Measurements from ENCODE around the gene TSC22D3. TPM values are rescaled to one million over a fixed set of nuclear protein-coding genes. Genes with fewer than 3 reads are reported as not detected.

The TSC22D3 gene
- total and polyA plus RNA-seq, 2 donors (not counting 1 experiment from before 2014, with no cell fraction given), result 24.2 to 51.5 TPM

GRCh38 chrX:107729558-107730297 is 45.9 kb downstream of the TSC22D3 start:
- H3K9me3 ChIP-seq (ENCODE audit: control insufficient read depth, insufficient read depth, low read depth, low read length), result no peaks in the 10 kb centered on the region
- no peaks in the 10 kb centered on the region for H3K79me2 ChIP-seq (ENCODE audit: control insufficient read depth, insufficient read depth, low read length)
- H3K27ac ChIP-seq (ENCODE audit: insufficient read depth, low read length), result no peak overlapping the region
- DNase-seq (ENCODE audit: low read depth in 2 of 2), result no peak
- TF ChIP-seq EZH2 (IDR thresholded peaks at IDR 0.05; ENCODE audit: low read length, missing control alignments), result no peak
- no peak for TF ChIP-seq CTCF (conservative IDR thresholded peaks at IDR 0.05 in 1 of 2, IDR thresholded peaks at IDR 0.05 in 1 of 2; ENCODE audit: low read depth in 1 of 2, low read length in 2 of 2)
- no peaks in the 10 kb centered on the region for H4K20me1 ChIP-seq (ENCODE audit: control insufficient read depth, extremely low read depth, insufficient read depth, low read length)
- no peaks in the 10 kb centered on the region for H3K27me3 ChIP-seq (ENCODE audit: control insufficient read depth, insufficient read depth, low read length)
- H3K4me2 ChIP-seq (ENCODE audit: extremely low read depth, insufficient read depth, low read length), result no peak overlapping the region
- no peak overlapping the region for H3K9ac ChIP-seq (ENCODE audit: insufficient read depth, low read length)
- no peaks in the 10 kb centered on the region for H3K4me1 ChIP-seq (ENCODE audit: control insufficient read depth, extremely low read depth, insufficient read depth, low read length)
- no peaks in the 10 kb centered on the region for H3K36me3 ChIP-seq (ENCODE audit: control insufficient read depth, insufficient read depth, low read length)
- H2AFZ ChIP-seq (ENCODE audit: low read length), result no peak overlapping the region
- no peak overlapping the region for H3K4me3 ChIP-seq (replicated peaks in 1 of 4; ENCODE audit: control extremely low read depth in 1 of 4, insufficient read depth in 1 of 4, low read depth in 3 of 4, low read length in 4 of 4)

- Histone ChIP-seq H3K27ac (ENCODE audit: insufficient read depth, low read length) (no peak overlapping the region), H3K79me2 (ENCODE audit: control insufficient read depth, insufficient read depth, low read length) (no peaks in the 10 kb centered on the region), H4K20me1 (ENCODE audit: control insufficient read depth, extremely low read depth, insufficient read depth, low read length) (no peaks in the 10 kb centered on the region), H3K36me3 (ENCODE audit: control insufficient read depth, insufficient read depth, low read length) (no peaks in the 10 kb centered on the region), H3K4me2 (ENCODE audit: extremely low read depth, insufficient read depth, low read length) (no peak overlapping the region), H2AFZ (ENCODE audit: low read length) (no peak overlapping the region), H3K4me1 (ENCODE audit: control insufficient read depth, extremely low read depth, insufficient read depth, low read length) (no peaks in the 10 kb centered on the region), H3K27me3 (ENCODE audit: control insufficient read depth, insufficient read depth, low read length) (no peaks in the 10 kb centered on the region), H3K9ac (ENCODE audit: insufficient read depth, low read length) (no peak overlapping the region), H3K9me3 (ENCODE audit: control insufficient read depth, insufficient read depth, low read depth, low read length) (no peaks in the 10 kb centered on the region), H3K4me3 (replicated peaks in 1 of 4; ENCODE audit: control extremely low read depth in 1 of 4, insufficient read depth in 1 of 4, low read depth in 3 of 4, low read length in 4 of 4) (no peak overlapping the region)
- no peak for DNase-seq (ENCODE audit: low read depth in 2 of 2)
- TF ChIP-seq CTCF (conservative IDR thresholded peaks at IDR 0.05 in 1 of 2, IDR thresholded peaks at IDR 0.05 in 1 of 2; ENCODE audit: low read depth in 1 of 2, low read length in 2 of 2), result no peak
Measured at GRCh38 chrX:107728371-107729099, 47.1 kb downstream of the TSC22D3 start.

- no peak for TF ChIP-seq CTCF (conservative IDR thresholded peaks at IDR 0.05 in 1 of 2, IDR thresholded peaks at IDR 0.05 in 1 of 2; ENCODE audit: low read depth in 1 of 2, low read length in 2 of 2)
- TF ChIP-seq EZH2 (IDR thresholded peaks at IDR 0.05; ENCODE audit: low read length, missing control alignments), result no peak
- no peak overlapping the region for H3K4me3 ChIP-seq (replicated peaks in 1 of 4; ENCODE audit: control extremely low read depth in 1 of 4, insufficient read depth in 1 of 4, low read depth in 3 of 4, low read length in 4 of 4)
- no peaks in the 10 kb centered on the region for H3K36me3 ChIP-seq (ENCODE audit: control insufficient read depth, insufficient read depth, low read length)
- no peaks in the 10 kb centered on the region for H4K20me1 ChIP-seq (ENCODE audit: control insufficient read depth, extremely low read depth, insufficient read depth, low read length)
- H3K27me3 ChIP-seq (ENCODE audit: control insufficient read depth, insufficient read depth, low read length), result no peaks in the 10 kb centered on the region
- no peaks in the 10 kb centered on the region for H3K79me2 ChIP-seq (ENCODE audit: control insufficient read depth, insufficient read depth, low read length)
- no peak overlapping the region for H3K9ac ChIP-seq (ENCODE audit: insufficient read depth, low read length)
- no peak overlapping the region for H3K27ac ChIP-seq (ENCODE audit: insufficient read depth, low read length)
- H3K4me2 ChIP-seq (ENCODE audit: extremely low read depth, insufficient read depth, low read length), result no peak overlapping the region
- no peak for DNase-seq (ENCODE audit: low read depth in 2 of 2)
- H2AFZ ChIP-seq (ENCODE audit: low read length), result no peak overlapping the region
- no peaks in the 10 kb centered on the region for H3K9me3 ChIP-seq (ENCODE audit: control insufficient read depth, insufficient read depth, low read depth, low read length)
- H3K4me1 ChIP-seq (ENCODE audit: control insufficient read depth, extremely low read depth, insufficient read depth, low read length), result no peaks in the 10 kb centered on the region
Measured at GRCh38 chrX:107726816-107727534, 48.6 kb downstream of the TSC22D3 start.
